Measurements from ENCODE around the gene HEY2.

DNA sequence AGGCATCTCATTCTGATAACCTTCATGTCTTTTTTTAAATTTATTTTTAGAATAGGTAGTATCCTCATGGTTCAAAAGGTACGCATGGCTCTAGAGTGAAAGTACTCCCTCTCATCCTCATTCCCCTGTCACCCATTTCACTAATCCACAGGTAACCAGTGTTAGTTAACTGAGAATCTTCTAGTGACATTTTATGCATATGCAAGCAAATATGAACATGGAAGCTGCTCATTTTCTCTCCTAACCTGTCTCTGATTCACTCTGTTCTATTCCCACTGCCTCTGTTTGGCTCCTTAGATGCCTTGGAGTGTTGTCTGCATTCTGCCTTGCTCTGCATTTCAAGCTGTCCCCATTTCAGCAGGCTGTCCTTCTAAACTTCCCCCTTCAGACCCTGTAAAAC lies 45.9 kb downstream of the HEY2 start:
- TF ChIP-seq, protein P1, sequence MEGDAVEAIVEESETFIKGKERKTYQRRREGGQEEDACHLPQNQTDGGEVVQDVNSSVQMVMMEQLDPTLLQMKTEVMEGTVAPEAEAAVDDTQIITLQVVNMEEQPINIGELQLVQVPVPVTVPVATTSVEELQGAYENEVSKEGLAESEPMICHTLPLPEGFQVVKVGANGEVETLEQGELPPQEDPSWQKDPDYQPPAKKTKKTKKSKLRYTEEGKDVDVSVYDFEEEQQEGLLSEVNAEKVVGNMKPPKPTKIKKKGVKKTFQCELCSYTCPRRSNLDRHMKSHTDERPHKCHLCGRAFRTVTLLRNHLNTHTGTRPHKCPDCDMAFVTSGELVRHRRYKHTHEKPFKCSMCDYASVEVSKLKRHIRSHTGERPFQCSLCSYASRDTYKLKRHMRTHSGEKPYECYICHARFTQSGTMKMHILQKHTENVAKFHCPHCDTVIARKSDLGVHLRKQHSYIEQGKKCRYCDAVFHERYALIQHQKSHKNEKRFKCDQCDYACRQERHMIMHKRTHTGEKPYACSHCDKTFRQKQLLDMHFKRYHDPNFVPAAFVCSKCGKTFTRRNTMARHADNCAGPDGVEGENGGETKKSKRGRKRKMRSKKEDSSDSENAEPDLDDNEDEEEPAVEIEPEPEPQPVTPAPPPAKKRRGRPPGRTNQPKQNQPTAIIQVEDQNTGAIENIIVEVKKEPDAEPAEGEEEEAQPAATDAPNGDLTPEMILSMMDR (IDR thresholded peaks at IDR 0.05; ENCODE audit: low read length) = no peak
- no peak for TF ChIP-seq EZH2phosphoT487 (IDR thresholded peaks at IDR 0.05; ENCODE audit: low read length)
